SK-N-MC (cell line): Measurements from ENCODE around the gene HID1.

ENCODE experiments used
- EZH2 ChIP-seq: fragments of 200-600 bp; sonication (generic); IDR thresholded peaks from one replicate; pipeline ENCODE4 v1.6.1; 2017; ENCODE audit warnings: antibody characterized with exemption
- POLR2AphosphoS5 ChIP-seq: IDR thresholded peaks from 2 replicates; pipeline ENCODE4 v1.6.1; 2012; ENCODE audit warnings: mild to moderate bottlenecking, low read depth, low read length, borderline replicate concordance

GRCh38 chr17:75005291-75005690 lies 32.7 kb upstream of the HID1 start:
- TF ChIP-seq POLR2AphosphoS5 (no peak), EZH2 (no peak)
